Astrocyte of the cerebellum (primary cell): ENCODE results near the gene SRRM2.

Experiments
- DNase-seq: peaks from one replicate; pipeline ENCODE4 v3.0.0-alpha.2; 2011; ENCODE audit warnings: low read depth
- H3K4me3 ChIP-seq: 2 replicates; pipeline ENCODE4 v1.5.1; 2011; ENCODE audit warnings: mild to moderate bottlenecking, low read depth, low read length, moderate library complexity
- in situ Hi-C: cut with HindIII; loops from 2 replicates; pipeline ENCODE4 v1.10.0; 2017; ENCODE audit warnings: low sequenced_read_pairs
- TF ChIP-seq, protein P1 (sequence below): IDR thresholded peaks from 2 replicates; pipeline ENCODE4 v1.5.1; 2012; ENCODE audit warnings: low read length, low read depth, moderate library complexity, mild to moderate bottlenecking; ENCODE audit errors: missing control alignments

Gene SRRM2

DNA sequence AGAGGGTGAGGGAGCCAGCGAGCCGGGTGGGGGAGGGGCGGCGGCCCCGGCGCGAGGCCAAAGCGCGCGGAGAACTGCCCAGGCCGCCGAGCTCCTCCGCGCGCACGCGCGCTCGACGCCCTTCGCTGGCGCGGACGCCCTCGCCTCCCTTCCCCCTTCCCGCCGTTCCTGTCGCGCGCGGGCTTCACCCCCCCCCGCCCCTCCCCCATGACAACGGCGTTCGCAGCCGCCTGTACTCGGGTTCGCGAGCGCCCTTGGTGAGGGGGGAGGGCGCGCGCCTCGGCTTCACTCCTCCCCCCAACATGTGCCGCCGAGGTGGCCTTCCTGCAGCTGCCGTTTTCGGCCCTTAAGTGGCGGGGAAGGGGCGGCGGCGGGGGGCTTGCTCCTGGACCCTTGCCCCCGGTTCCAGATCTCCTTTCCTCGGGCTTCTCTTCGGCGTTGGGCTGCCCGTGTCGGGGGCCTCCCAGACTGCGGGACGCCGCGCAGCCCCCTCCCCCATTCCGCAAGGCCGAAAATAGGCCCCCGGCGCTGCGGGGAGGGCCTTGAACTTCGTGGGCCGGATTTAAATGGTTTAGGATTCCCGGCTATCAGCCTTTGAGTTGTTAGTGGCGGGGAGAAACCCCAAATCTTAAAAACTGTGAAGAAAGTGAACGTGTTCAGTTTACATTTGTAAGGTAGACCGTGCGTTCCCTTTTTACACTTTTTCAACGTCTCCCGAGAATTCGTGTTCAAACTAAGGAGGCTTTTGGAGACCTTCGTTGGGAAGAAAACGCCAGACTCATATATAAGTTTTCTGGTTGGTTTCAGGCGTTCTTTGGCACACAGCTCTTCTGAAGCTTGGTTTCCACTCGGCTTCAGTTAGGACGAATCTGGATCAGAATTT lies 653 bp downstream of the SRRM2 start:
- peak; percentile 37 for DNase-seq
- TF ChIP-seq, protein P1, sequence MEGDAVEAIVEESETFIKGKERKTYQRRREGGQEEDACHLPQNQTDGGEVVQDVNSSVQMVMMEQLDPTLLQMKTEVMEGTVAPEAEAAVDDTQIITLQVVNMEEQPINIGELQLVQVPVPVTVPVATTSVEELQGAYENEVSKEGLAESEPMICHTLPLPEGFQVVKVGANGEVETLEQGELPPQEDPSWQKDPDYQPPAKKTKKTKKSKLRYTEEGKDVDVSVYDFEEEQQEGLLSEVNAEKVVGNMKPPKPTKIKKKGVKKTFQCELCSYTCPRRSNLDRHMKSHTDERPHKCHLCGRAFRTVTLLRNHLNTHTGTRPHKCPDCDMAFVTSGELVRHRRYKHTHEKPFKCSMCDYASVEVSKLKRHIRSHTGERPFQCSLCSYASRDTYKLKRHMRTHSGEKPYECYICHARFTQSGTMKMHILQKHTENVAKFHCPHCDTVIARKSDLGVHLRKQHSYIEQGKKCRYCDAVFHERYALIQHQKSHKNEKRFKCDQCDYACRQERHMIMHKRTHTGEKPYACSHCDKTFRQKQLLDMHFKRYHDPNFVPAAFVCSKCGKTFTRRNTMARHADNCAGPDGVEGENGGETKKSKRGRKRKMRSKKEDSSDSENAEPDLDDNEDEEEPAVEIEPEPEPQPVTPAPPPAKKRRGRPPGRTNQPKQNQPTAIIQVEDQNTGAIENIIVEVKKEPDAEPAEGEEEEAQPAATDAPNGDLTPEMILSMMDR, result no peak
- H3K4me3 ChIP-seq, result peak overlapping the region; percentile 93
- in situ Hi-C loops, result no loop called here

DNA sequence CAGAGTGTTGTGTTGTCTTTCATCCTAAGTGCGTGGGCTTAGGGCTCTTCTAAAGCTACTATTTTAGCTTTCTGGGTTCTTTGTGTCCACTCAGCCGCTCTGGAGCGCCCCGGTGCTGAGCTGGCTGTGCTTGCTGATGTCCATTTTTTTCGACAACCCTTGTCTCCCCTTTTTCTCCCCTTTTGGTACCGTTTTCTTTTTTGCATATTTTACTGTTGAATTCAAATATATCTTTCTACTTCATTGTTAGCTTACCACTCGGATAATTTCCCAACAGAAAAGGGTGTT lies 1.2 kb downstream of the SRRM2 start:
- no peak for DNase-seq
- TF ChIP-seq, protein P1, result no peak
- in situ Hi-C loops, result no loop called here

DNA sequence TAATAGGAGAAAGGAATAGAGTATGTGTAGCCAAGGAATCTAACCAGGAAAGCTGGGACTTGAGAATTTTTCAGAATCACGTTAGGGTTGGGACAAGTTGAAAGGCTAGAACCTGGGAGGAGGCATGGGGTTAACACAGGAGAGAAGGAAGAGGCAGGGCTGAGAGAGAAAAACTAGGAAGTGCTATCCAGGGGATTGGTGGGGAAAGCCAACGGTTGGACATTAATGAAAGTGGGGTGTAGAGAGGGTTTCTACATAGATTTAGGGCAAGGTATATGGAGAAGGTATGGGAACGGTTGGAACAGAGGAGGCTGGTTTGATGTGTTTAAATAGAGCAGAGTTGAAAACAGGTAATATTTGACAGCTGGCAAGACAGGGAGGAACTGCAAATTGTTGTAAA lies 2.7 kb downstream of the SRRM2 start:
- peak overlapping the region; percentile 93 for H3K4me3 ChIP-seq
- TF ChIP-seq, protein P1, result no peak
- in situ Hi-C loops, result no loop called here
- DNase-seq, result no peak

More for the DNA sequence above, 1.2 kb downstream of the SRRM2 start:
- peak overlapping the region; percentile 93 for H3K4me3 ChIP-seq

DNA sequence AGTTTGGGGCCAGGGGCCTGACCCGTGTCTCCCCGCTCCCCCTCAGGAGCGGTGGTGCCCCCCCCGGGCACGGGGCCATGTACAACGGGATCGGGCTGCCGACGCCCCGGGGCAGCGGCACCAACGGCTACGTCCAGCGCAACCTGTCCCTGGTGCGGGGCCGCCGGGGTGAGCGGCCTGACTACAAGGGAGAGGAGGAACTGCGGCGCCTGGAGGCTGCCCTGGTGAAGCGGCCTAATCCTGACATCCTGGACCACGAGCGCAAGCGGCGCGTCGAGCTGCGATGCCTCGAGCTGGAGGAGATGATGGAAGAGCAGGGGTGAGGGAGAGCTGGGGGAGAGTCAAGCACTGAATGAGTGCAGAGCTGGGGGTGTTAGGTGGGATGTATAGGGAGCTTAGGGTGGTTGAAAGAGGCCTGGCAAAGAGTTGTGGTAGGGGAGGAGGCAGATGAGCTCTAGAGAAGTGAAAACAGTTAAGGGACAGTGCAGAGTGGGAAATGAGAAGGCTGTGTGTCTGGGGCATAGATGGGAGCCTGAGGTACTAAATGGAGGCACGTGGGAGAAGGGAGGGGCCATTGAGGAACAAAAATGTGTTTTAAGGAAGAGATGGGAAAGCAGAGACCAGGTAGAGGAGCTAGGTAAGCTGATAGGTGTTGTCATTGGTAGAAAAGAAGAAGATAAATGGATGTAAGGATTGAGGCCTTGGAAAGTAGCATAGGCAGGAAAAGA lies 4.0 kb downstream of the SRRM2 start:
- no peak overlapping the region for H3K4me3 ChIP-seq
- in situ Hi-C loops, result no loop called here
- TF ChIP-seq, protein P1, result no peak
- no peak for DNase-seq

DNA sequence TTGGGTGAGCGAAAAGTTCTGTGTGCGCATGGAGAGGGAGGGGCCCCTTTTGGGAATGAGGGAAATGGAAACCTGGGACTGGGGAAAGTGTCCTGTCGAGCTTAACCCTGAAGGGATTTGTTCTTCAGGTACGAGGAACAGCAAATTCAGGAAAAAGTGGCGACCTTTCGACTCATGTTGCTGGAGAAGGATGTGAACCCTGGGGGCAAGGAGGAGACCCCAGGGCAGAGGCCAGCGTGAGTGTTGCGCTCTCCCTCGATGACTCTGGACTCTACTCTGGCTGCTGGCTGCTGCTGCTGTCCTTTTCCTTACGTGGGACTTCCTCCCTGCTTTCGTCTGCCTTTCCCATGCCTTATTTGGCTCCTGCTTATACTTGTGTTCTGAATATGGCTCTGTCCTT lies 4.9 kb downstream of the SRRM2 start:
- no peak for DNase-seq
- TF ChIP-seq, protein P1, result no peak
- H3K4me3 ChIP-seq, result no peak overlapping the region
- in situ Hi-C loops, result no loop called here

DNA sequence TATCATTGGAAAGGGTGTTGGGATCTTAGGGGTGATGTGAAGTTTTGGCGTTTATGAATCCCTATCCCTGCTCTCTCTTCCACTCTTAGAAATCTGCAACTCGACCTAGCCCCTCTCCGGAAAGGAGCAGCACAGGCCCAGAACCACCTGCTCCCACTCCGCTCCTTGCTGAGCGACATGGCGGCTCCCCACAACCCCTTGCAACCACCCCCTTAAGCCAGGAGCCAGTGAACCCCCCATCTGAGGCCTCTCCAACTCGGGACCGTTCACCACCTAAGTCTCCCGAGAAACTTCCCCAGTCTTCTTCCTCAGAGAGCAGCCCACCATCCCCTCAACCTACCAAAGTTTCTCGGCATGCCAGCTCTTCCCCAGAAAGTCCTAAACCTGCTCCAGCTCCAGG lies 9.0 kb downstream of the SRRM2 start:
- DNase-seq, result no peak
- no peak overlapping the region for H3K4me3 ChIP-seq
- in situ Hi-C loops, result no loop called here
- TF ChIP-seq, protein P1, result no peak
